Measurements from ENCODE around the gene WNT2B.

Gene WNT2B

GRCh38 chr1:112508278-112509004 is at the start of gene WNT2B:
Gene WNT2B (plus strand): TSS chr1:112508965. CDS start chr1:112509263, 298 bp downstream.
- peak within 1 kb of the TSS; percentile 42 for H3K4me3 ChIP-seq (replicated peaks; ENCODE audit: low read depth, low read length)
- DNase-seq (ENCODE audit: extremely low read depth, low read depth), result no peak
- no peak for TF ChIP-seq CTCF (IDR thresholded peaks at IDR 0.05; ENCODE audit: low read depth, low read length, missing control alignments)

DNA sequence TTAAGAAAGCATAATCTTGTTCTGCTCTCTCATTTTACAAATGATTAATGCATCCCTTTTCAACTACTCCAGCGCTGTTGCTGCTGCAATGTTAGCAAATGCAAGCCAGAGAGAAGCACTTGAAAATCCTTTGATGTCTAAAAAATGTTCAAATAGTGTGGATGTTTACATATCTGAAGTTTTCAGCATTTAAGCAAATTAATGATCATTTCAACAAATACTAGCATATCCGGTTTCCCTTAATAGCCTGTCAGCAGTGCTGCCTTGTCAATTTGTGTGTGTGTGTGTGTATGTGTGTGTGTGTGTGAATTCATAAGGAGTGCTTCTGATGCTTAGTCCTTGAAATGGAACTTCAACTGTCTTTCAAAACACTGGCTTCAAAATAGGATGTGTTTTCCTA is 48.1 kb upstream of the WNT2B start:
- TF ChIP-seq CTCF (IDR thresholded peaks at IDR 0.05; ENCODE audit: low read depth, low read length, missing control alignments), result no peak
- H3K4me3 ChIP-seq (replicated peaks; ENCODE audit: low read depth, low read length), result no peak overlapping the region

GRCh38 chr1:112461200-112461871 is 47.4 kb upstream of the WNT2B start:
- no peak overlapping the region for H3K4me3 ChIP-seq (replicated peaks; ENCODE audit: low read depth, low read length)
- no peak for TF ChIP-seq CTCF (IDR thresholded peaks at IDR 0.05; ENCODE audit: low read depth, low read length, missing control alignments)
- DNase-seq (ENCODE audit: extremely low read depth, low read depth), result no peak

More for the DNA sequence above, 48.1 kb upstream of the WNT2B start:
- DNase-seq (ENCODE audit: extremely low read depth, low read depth), result no peak

GRCh38 chr1:112462953-112463279 is 45.8 kb upstream of the WNT2B start:
- H3K4me3 ChIP-seq (replicated peaks; ENCODE audit: low read depth, low read length), result no peak overlapping the region
- DNase-seq (ENCODE audit: extremely low read depth, low read depth), result no peak
- TF ChIP-seq CTCF (IDR thresholded peaks at IDR 0.05; ENCODE audit: low read depth, low read length, missing control alignments), result no peak

DNA sequence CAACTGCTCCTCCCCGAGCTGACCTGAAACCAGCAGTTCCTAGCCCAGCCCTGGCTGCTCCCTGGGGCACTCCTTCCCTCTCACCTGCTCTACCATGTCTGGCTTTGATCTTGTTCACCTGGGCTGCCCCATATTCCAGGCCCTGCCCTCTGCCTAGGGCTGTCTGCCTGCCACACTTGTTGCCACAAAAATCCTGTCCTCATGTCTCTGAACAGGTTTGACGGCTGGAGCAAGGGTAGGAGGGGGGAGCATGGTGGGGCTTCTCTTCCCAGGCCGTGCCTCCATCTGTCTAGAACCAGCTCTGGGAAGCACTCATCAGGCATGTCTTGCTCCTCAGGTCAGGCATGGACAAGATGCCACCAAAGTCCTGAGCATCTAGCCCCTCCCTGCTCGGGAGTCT is 44.3 kb upstream of the WNT2B start:
- no peak for TF ChIP-seq CTCF (IDR thresholded peaks at IDR 0.05; ENCODE audit: low read depth, low read length, missing control alignments)
- no peak for DNase-seq (ENCODE audit: extremely low read depth, low read depth)
- no peak overlapping the region for H3K4me3 ChIP-seq (replicated peaks; ENCODE audit: low read depth, low read length)

GRCh38 chr1:112465122-112465521 is 43.6 kb upstream of the WNT2B start:
- no peak for DNase-seq (ENCODE audit: extremely low read depth, low read depth)
- no peak for TF ChIP-seq CTCF (IDR thresholded peaks at IDR 0.05; ENCODE audit: low read depth, low read length, missing control alignments)

More at GRCh38 chr1:112465122-112465521, 43.6 kb upstream of the WNT2B start:
- H3K4me3 ChIP-seq (replicated peaks; ENCODE audit: low read depth, low read length), result no peak overlapping the region
